NCI-H2081 (cell line): ENCODE measurements around the gene BEST1.
"Not testable (repeated sequence)": the region's sequence is repeated elsewhere in the genome, so short reads cannot be mapped to it uniquely, and the experiment has no call there.

Experiments used
- DNase-seq, 2 experiments: peaks; one replicate each; lab custom pipeline; 2025; lab: John Stamatoyannopoulos, UW

BEST1 gene

DNA sequence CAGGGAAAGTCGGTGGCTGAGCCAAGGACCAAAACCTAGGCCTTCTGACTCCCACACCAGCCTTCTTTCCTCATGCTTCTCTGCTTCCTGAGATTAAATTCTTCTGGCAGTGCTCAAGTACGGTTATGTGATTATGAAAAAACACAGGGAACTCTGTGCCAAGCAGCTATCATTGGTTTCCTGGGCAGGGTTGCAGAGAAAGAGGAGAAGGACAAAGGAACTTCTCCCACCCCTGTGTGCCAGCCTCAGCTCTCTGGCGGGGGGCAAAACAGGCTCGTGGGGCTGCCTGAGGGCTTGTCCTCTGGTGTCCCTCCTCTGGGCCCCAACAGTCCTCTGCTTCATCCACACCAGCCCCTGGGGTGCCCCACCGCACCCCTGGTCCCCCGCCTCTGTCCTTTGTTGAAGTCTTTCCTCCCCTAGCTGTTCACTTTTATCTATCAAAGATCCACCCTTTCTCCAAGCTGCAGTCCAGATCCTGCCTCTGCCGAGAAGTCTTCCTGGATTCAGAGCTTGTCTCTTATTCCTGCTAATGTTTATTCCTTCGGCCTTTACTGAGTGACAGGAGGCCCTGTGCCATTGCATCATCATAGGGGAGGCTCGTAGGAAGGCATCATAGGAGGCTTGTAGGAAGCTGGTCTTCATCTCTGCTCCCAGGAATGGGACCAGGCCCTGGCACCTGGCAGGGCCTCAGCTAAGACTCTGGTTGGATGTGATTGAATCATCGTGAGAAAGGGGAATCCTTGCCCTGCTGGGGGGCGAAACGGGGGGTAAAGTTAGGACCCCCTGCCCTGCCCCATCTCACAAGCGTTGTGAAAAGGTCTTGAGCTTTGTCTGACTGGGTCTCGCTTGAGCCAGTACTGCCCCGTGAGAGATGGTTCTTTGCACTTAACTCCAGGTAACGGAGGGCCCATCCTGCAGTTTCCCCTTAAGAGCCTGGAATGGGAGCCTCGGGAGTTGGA lies 28.8 kb downstream of the BEST1 start:
- DNase-seq, result no peak

DNA sequence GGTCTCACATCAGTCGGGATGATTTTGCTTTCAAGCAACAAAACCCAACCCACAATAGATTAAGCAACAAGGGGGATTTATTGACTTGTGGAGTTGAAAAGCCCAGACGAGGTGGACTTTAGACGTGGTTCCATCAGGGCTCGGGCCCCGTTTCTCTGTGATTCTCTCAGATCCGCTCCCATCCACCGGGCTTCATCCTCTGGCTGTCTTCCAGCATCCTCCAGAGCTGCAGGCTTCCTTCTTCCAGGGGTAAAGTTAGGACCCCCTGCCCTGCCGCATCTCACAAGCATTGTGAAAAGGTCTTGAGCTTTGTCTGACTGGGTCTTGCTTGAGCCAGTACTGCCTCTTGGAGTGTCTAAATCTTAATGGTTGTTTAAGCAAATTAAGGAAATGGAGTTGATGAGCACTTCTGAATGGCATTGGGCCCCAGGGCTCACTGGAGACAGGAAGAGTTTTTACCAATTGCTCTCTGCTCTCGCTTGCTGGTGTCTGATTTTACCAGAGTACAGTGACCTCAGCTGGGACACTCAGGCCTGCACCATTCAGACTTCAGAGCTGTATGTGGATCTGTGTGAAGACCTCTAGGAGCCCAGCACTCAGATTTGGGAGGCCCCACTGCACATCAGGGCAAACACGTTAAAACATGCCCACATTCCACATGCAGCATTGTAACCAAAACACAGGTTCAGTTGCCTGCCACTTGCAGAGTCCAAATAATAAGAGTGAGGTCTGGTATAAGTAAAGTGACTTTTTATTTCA lies 30.8 kb downstream of the BEST1 start:
- no peak for DNase-seq

GRCh38 chr11:61983419-61983818 lies 33.3 kb downstream of the BEST1 start:
- DNase-seq, result no peak

- no peak for DNase-seq
These were observed 35.7 kb downstream of the BEST1 start for GRCh38 chr11:61985869-61986268.

DNA sequence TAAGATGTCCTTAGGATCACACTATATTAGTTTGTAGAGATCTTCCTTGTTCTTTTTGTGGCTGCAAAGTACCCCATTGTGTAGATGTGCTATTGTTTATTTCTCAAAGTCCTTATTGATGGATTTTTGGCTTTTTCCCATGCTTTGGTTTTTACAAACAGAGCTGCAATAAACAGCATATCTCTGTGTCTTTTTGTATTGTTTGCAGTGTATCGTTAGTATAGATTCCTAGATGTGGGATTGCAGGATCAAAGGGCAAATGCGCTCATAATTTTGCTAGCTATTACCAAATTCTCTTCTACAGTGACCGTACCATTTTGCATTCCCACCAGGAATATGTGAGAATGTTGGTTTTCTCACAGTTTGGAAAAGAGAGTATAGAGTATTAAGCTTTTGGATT lies 44.8 kb downstream of the BEST1 start:
- no peak for DNase-seq

DNA sequence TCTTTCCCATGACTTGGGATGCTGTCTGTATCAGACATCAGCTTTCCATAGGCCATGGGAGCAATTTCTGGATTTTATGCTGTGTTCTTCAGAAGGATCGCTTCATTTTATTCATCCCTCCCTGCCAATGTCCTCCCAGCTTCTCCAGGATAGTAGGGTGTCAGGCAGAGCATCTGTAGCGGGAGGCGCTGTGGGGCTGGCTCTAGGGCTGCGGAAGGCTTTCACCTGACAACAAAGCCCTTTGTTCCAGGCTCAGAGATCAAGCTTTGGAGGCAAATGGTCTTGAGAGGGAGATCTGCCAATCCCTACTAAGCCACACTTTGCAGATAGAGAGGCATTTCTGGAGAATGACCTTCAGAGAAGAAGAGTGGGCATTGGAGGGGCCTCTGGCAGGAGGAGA lies 46.8 kb downstream of the BEST1 start:
- no peak for DNase-seq

- no peak for DNase-seq
These were observed 49.2 kb downstream of the BEST1 start for GRCh38 chr11:61999141-61999975.

DNA sequence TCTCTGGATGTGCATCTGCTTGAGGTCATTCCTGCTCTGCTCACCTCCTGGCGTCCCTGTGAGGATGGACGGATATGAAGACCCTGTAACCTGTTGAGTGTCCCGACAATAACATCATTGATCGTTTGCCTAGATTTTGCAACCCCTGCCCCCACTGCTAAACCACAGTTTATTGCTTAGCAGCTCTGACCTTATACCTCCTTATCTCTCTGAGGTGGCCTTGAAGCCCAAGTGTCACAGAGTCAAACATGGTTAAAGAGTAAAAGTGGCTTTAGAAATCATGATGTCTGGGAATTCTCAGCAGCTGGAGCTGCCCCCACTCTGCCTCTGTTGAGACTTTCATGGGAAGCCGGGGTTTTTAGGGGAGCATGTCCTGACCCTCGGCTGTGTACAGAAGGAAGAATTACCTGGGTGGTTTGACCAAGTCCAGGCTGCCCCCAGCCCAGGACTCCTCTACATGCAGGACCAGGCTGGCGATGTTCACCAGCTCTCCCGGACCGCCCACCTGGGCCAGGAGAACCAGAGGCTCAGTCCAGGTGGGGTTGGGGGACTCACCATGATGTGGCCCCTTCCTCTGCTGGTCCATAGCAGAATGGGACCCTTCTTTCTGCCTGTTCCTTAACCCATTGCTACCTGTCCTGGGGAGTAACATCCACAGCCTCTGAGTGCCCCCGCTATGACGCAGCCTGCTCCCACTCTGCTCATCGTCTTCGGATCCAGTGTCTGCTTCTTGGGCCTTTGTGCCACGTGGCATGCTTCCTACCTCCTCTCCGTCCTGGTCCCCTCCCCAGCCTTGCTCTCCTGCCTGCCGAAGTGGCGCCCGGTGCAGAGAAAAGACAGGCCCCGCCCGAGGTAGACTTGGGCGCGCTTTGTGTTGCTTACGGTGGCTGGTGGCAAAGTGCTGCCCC lies 50.6 kb downstream of the BEST1 start:
- DNase-seq, result no peak

- no peak for DNase-seq
These were observed 51.5 kb downstream of the BEST1 start for GRCh38 chr11:62001450-62002191.

GRCh38 chr11:62002283-62002682 lies 52.1 kb downstream of the BEST1 start:
- DNase-seq, result not testable (repeated sequence)

- DNase-seq, result no peak
These were observed 54.3 kb downstream of the BEST1 start for GRCh38 chr11:62004473-62004872.

DNA sequence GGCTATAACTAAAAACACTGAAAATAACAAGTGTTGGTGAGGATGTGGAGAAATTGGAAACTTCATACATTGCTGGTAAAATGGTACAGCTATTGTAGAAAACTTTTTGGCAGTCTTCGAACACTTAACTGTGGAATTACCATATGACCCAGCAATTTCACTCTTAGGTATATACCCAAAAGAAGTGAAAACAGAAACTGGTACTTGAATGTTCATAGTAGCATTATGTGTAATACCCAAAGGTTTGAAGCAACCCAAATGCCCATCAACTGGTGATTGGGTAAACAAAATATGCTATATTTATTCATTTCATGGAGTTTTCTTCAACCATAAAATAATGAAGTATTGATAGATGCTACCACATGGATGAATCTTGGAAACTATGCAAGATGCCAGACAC lies 58.0 kb downstream of the BEST1 start:
- DNase-seq, result no peak

- DNase-seq, result no peak
These were observed 60.9 kb downstream of the BEST1 start for GRCh38 chr11:62010935-62011528.

- no peak for DNase-seq
These were observed 61.7 kb downstream of the BEST1 start for GRCh38 chr11:62011881-62012280.

- no peak for DNase-seq
These were observed 62.3 kb downstream of the BEST1 start for GRCh38 chr11:62012451-62012831.

DNA sequence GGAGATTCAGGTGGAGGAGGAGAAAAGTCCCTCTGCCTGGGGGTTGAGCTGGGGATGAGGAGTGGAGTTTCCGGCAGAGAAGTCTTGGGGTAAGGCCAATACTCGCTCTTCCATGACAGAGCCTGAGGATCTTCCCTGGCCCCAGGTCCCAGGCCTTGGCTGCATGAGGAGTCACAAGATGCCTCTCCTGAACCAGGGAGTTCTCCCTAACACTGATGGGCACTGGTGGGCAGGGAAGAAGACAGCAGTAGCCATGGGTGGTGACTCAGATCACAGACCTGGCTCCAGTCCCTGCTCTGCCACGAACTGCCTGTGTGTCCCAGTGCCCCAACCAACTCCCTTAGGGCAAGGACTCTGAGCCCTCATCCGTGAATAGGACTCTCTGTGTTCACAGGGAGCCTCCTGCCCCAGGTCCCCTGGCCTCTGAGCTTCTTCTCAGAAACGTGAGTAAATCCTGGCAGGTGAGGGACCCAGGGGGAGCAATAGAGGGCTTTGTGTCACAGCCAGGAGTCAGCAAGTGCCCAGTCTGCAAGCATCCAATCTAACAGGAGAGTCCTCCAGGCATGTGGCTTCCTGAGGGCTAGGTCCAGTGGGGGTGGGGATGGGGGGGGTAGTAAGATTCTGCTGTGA lies 62.8 kb downstream of the BEST1 start:
- DNase-seq, result no peak
